ENCODE results near the gene DVL3.

The DVL3 gene

DNA sequence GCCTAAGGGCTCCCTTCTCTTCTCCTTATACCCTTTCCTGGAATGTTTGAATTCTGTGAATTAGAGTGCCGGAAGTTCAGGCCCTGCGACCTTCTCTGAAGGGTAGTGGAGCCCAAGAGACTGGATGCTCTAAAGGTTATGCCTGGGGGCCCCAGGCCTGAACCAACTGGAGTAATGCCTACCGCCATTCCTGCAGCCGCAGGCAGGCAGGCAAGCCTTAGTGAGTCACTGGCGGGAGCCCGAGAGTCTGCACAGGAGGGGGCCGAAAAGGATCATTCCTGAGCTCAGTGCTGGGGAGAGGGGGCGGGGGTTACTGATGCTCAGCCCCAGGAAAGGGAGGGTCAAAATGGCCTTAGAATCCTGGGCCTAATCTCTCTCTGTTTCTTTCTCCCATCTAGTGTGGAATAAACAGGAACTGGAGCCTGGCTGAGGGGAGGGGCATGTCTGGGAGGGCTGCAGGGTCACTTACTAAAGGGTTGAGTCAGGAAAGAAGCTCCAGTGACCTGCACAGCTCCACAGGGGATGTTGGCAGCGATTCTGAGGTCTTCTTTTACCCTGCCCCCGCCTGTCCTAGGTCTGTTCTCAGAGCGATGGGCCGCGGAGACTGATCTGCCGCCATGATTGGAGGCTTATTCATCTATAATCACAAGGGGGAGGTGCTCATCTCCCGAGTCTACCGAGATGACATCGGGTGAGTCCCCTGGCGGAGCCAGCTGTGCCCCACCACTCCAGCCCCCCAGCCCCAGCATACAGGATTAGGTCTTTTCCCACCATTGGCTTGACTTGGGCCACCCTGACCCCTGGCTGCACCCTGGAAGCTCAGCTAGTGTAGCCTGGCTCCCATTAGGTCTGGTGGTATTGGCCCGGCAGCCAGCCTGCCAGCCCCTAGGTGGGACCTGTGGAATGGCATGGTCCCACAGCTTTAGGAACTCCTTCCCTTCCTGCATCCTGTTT is 21.5 kb downstream of the DVL3 start:
- H3K4me1 Mint-ChIP-seq (ENCODE audit: low read depth): peaks cover 20% of the 10 kb centered on the region
- no peaks in the 10 kb centered on the region for H3K9me3 Mint-ChIP-seq
- no peaks in the 10 kb centered on the region for H3K27me3 Mint-ChIP-seq (ENCODE audit: low read depth)
- H3K36me3 Mint-ChIP-seq (ENCODE audit: low read depth): peaks cover 41% of the 10 kb centered on the region
- no peak for DNase-seq (ENCODE audit: low spot score)
- peak overlapping the region; percentile 90 for H3K27ac Mint-ChIP-seq
- H3K4me3 Mint-ChIP-seq: peak overlapping the region; percentile 98

DNA sequence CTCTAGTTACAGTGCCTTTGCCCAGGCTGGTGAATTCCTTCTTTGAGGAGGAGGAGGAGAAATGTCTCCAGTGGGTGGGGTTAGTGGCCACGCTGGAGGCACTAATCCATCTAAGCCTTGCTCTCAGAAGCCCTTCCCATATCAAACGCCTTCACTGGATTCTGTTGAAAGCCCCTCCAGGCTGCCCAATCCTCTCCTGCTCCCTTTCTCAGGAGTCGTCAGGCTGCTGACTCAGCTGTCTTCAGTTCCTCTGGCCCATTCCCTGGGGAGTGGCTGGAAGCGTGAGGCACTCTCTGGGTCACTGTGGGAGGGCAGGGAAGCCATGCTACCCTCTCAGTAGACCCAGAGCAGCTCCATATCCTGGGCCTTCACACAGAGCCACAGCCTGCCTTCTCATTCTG is 22.2 kb downstream of the DVL3 start:
- H3K9me3 Mint-ChIP-seq: no peaks in the 10 kb centered on the region
- no peak overlapping the region for H3K4me3 Mint-ChIP-seq
- H3K27me3 Mint-ChIP-seq (ENCODE audit: low read depth): no peaks in the 10 kb centered on the region
- peaks cover 45% of the 10 kb centered on the region for H3K36me3 Mint-ChIP-seq (ENCODE audit: low read depth)
- DNase-seq (ENCODE audit: low spot score): no peak
- no peak overlapping the region for H3K27ac Mint-ChIP-seq
- peaks cover 20% of the 10 kb centered on the region for H3K4me1 Mint-ChIP-seq (ENCODE audit: low read depth)

GRCh38 chr3:184177767-184178306 is 22.7 kb downstream of the DVL3 start:
- Mint-ChIP-seq H3K27ac (no peak overlapping the region), H3K36me3 (ENCODE audit: low read depth) (peaks cover 48% of the 10 kb centered on the region), H3K4me3 (no peak overlapping the region), H3K9me3 (no peaks in the 10 kb centered on the region), H3K4me1 (ENCODE audit: low read depth) (peaks cover 20% of the 10 kb centered on the region), H3K27me3 (ENCODE audit: low read depth) (no peaks in the 10 kb centered on the region)
- DNase-seq (ENCODE audit: low spot score): no peak

DNA sequence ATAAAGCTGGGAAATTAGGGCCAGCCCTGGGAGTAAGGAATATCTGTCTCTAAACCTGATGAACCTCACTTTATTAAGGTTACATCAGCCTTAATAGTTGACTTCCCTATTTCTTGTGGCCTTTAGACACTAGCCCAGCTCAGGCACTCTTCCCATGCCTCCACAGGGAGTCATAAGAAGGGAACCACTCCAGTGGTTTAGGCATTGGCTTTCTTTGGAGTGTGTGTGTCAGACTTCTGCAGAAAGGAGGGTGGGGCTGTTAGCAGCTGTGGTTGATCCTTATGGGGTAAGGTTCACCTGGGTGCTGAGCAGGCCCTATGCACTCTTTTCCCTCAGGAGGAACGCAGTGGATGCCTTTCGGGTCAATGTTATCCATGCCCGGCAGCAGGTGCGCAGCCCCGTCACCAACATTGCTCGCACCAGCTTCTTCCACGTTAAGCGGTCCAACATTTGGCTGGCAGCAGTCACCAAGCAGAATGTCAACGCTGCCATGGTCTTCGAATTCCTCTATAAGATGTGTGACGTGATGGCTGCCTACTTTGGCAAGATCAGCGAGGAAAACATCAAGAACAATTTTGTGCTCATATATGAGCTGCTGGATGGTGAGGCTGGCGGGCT is 23.5 kb downstream of the DVL3 start:
- H3K27ac Mint-ChIP-seq: no peak overlapping the region
- H3K4me3 Mint-ChIP-seq: no peak overlapping the region

DNA sequence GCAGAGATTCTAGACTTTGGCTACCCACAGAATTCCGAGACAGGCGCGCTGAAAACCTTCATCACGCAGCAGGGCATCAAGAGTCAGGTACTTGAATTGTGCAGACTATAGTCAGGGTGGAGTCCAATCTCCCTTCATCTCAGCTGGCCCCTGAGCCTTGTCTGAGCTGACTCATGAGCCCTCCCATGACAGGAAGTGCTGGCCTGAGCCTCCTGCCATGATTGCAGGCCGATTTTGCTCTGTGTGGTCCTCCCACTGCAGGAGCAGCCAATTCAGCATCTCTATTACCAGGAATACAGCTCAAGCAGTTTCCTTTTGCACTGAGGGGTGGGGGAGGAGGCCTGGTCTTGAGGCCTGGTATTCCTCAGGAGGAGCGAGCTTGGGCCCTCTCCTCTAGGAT is 25.0 kb downstream of the DVL3 start:
- H3K4me3 Mint-ChIP-seq: no peak overlapping the region
- peaks cover 60% of the 10 kb centered on the region for H3K36me3 Mint-ChIP-seq (ENCODE audit: low read depth)
- H3K27me3 Mint-ChIP-seq (ENCODE audit: low read depth): no peaks in the 10 kb centered on the region
- DNase-seq (ENCODE audit: low spot score): no peak
- peaks cover 21% of the 10 kb centered on the region for H3K4me1 Mint-ChIP-seq (ENCODE audit: low read depth)
- no peaks in the 10 kb centered on the region for H3K9me3 Mint-ChIP-seq
- H3K27ac Mint-ChIP-seq: no peak overlapping the region

More for the DNA sequence above, 23.5 kb downstream of the DVL3 start:
- Mint-ChIP-seq H3K36me3 (ENCODE audit: low read depth) (peaks cover 53% of the 10 kb centered on the region), H3K4me1 (ENCODE audit: low read depth) (peaks cover 20% of the 10 kb centered on the region), H3K9me3 (no peaks in the 10 kb centered on the region), H3K27me3 (ENCODE audit: low read depth) (no peaks in the 10 kb centered on the region)
- DNase-seq (ENCODE audit: low spot score): no peak

- Mint-ChIP-seq H3K9me3 (no peaks in the 10 kb centered on the region), H3K36me3 (ENCODE audit: low read depth) (peaks cover 58% of the 10 kb centered on the region), H3K27ac (no peak overlapping the region), H3K4me3 (no peak overlapping the region), H3K4me1 (ENCODE audit: low read depth) (peaks cover 16% of the 10 kb centered on the region), H3K27me3 (ENCODE audit: low read depth) (no peaks in the 10 kb centered on the region)
- no peak for DNase-seq (ENCODE audit: low spot score)
Measured at GRCh38 chr3:184181596-184181995, 26.4 kb downstream of the DVL3 start.

- Mint-ChIP-seq H3K4me1 (ENCODE audit: low read depth) (peaks cover 19% of the 10 kb centered on the region), H3K4me3 (no peak overlapping the region), H3K27ac (no peak overlapping the region), H3K27me3 (ENCODE audit: low read depth) (no peaks in the 10 kb centered on the region), H3K9me3 (no peaks in the 10 kb centered on the region), H3K36me3 (ENCODE audit: low read depth) (peaks cover 59% of the 10 kb centered on the region)
- no peak for DNase-seq (ENCODE audit: low spot score)
Measured at GRCh38 chr3:184183679-184184078, 28.5 kb downstream of the DVL3 start.

- Mint-ChIP-seq H3K27ac (peak overlapping the region; percentile 81), H3K4me3 (peak overlapping the region; percentile 97), H3K9me3 (no peaks in the 10 kb centered on the region), H3K4me1 (ENCODE audit: low read depth) (peaks cover 19% of the 10 kb centered on the region), H3K27me3 (ENCODE audit: low read depth) (no peaks in the 10 kb centered on the region), H3K36me3 (ENCODE audit: low read depth) (peaks cover 55% of the 10 kb centered on the region)
- DNase-seq (ENCODE audit: low spot score): no peak
Measured at GRCh38 chr3:184184546-184185230, 29.5 kb downstream of the DVL3 start.

DNA sequence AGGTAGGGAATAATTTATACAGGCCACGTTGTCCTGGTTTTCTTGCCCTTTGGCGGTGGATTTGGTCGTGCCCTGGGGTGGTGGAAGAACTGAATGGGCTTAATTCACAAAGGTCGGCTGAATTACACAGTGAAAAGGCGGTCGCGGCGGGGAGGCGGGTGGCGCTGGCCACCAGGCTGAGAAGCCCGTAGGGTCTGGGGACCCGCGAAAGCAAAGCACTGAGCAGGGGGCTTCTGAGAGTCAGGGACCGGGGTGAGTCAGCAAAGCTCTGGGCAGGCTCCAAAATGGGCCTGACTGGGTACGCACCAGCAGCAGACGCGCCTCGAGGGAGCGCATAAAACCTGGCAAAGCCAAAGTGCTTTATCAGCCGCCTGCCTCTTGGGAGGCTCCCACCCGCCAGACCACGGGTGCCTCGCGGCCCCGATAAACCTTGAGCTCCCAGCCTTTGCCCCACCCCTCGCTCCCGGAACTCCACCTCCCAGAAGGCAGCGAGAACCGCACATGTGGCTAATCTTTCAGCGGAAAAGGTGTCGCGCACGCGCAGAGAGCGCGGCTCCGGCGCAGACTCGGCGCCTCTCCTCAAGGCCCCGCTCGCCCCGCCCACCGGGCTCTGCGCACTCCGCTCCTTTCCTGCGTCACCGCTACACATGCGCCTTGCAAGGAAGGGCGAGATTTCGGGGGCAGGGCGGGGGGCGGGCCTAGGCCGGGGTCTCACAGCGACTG is 30.4 kb downstream of the DVL3 start:
- Mint-ChIP-seq H3K27me3 (ENCODE audit: low read depth) (no peaks in the 10 kb centered on the region), H3K9me3 (no peaks in the 10 kb centered on the region), H3K4me1 (ENCODE audit: low read depth) (peaks cover 19% of the 10 kb centered on the region), H3K27ac (peak overlapping the region; percentile 95), H3K36me3 (ENCODE audit: low read depth) (peaks cover 56% of the 10 kb centered on the region), H3K4me3 (peak overlapping the region; percentile 97)
- peak; percentile 100 for DNase-seq (ENCODE audit: low spot score)

- Mint-ChIP-seq H3K4me1 (ENCODE audit: low read depth) (peaks cover 19% of the 10 kb centered on the region), H3K27ac (peak within 1 kb of the TSS; percentile 95), H3K36me3 (ENCODE audit: low read depth) (peaks cover 53% of the 10 kb centered on the region), H3K27me3 (ENCODE audit: low read depth) (no peaks in the 10 kb centered on the region), H3K4me3 (peak within 1 kb of the TSS; percentile 97), H3K9me3 (no peaks in the 10 kb centered on the region)
- DNase-seq (ENCODE audit: low spot score): no peak
Measured at GRCh38 chr3:184186184-184186901, 31.2 kb downstream of the DVL3 start, which contains the start of gene ABCF3. Gene ABCF3, plus strand, starts transcription at chr3:184186199. Its CDS starts 9 bp downstream, at chr3:184186208.

DNA sequence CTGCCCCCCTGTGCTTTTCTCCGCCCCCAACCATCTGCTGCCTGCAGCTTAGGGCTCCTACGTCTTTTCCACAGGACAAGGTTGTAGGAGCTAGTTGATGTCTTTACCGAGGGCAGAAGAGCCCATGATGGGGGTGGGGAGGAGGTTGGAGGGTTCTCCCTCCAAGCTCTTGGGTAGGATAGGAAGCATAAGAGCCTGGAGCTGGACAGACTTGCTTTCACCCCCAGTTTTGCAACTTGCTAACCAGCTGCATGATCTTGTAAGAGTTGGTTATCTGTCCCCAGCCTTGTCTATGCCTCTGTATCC is 31.7 kb downstream of the DVL3 start:
- peaks cover 49% of the 10 kb centered on the region for H3K36me3 Mint-ChIP-seq (ENCODE audit: low read depth)
- DNase-seq (ENCODE audit: low spot score): no peak
- peak overlapping the region; percentile 97 for H3K4me3 Mint-ChIP-seq
- H3K9me3 Mint-ChIP-seq: no peaks in the 10 kb centered on the region
- peaks cover 19% of the 10 kb centered on the region for H3K4me1 Mint-ChIP-seq (ENCODE audit: low read depth)
- peak overlapping the region; percentile 95 for H3K27ac Mint-ChIP-seq
- H3K27me3 Mint-ChIP-seq (ENCODE audit: low read depth): no peaks in the 10 kb centered on the region

DNA sequence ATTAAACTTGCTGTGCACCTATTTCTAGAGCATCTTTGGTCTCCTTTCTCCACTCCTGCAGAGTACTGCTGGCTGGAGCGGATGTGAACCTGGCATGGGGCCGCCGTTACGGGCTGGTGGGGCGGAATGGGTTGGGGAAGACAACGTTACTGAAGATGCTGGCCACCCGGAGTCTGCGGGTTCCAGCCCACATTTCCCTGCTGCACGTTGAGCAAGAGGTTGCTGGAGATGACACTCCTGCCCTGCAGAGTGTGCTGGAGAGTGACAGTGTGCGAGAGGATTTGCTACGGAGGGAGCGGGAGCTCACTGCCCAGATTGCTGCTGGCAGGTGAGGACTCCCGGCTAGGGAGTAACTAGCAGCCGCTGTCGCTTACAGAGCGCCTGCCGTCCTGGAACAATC is 32.9 kb downstream of the DVL3 start:
- Mint-ChIP-seq H3K27ac (no peak overlapping the region), H3K27me3 (ENCODE audit: low read depth) (no peaks in the 10 kb centered on the region), H3K36me3 (ENCODE audit: low read depth) (peaks cover 47% of the 10 kb centered on the region), H3K4me3 (no peak overlapping the region), H3K4me1 (ENCODE audit: low read depth) (peaks cover 19% of the 10 kb centered on the region), H3K9me3 (no peaks in the 10 kb centered on the region)
- DNase-seq (ENCODE audit: low spot score): no peak

DNA sequence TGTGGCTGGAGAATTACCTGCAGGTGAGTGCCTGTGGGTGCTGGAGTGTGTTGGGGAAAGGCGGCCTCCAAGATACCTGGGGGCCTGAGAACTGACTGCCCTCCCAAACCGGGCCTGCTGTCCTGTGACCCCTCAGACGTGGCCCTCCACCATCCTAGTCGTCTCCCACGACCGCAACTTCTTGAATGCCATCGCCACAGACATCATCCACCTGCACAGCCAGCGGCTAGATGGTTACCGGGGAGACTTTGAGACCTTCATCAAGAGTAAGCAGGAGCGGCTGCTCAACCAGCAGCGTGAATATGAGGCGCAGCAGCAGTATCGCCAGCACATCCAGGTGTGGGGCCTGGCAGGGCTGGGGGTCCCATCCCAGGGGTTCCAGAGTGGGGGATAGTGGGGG is 34.2 kb downstream of the DVL3 start:
- H3K4me3 Mint-ChIP-seq: no peak overlapping the region
- H3K27ac Mint-ChIP-seq: no peak overlapping the region
- H3K36me3 Mint-ChIP-seq (ENCODE audit: low read depth): peaks cover 48% of the 10 kb centered on the region
- no peaks in the 10 kb centered on the region for H3K9me3 Mint-ChIP-seq
- no peak for DNase-seq (ENCODE audit: low spot score)
- H3K27me3 Mint-ChIP-seq (ENCODE audit: low read depth): no peaks in the 10 kb centered on the region
- H3K4me1 Mint-ChIP-seq (ENCODE audit: low read depth): peaks cover 19% of the 10 kb centered on the region
